ENCODE data around the gene FBXO28. TPM values are rescaled to one million over a fixed set of nuclear protein-coding genes. Genes with fewer than 3 reads are reported as not detected.

FBXO28 gene
- total and polyA plus RNA-seq, 2 donors (not counting 3 experiments of a cell fraction or from before 2014, with no cell fraction given) = 8.9 to 32.6 TPM

GRCh38 chr1:224169718-224170270 lies 55.9 kb downstream of the FBXO28 start:
- no TSS peak for BruUV-seq (replicated peaks)
- POLR2A ChIA-PET = interaction anchor here (0.5 to 1.5 kb wide), 4 partner anchors 9 to 160 kb away, joined by 3 to 5 read pairs (median 4); partner anchors contain the start of gene NVL

More at GRCh38 chr1:224169718-224170270, 55.9 kb downstream of the FBXO28 start:
- CTCF ChIA-PET = interaction anchor here (0.8 to 2.7 kb wide), 12 partner anchors 9 to 753 kb away, joined by 3 to 13 read pairs (median 5); partner anchors contain the start of gene DEGS1
- Histone ChIP-seq H3K79me2 (ENCODE audit: control insufficient read depth, insufficient read depth, low read length) (no peaks in the 10 kb centered on the region), H3K36me3 (ENCODE audit: control insufficient read depth in 2 of 2, extremely low read depth in 1 of 2, insufficient read depth in 2 of 2, low read length in 2 of 2) (no peaks in the 10 kb centered on the region), H2AFZ (ENCODE audit: low read depth, low read length) (no peak overlapping the region), H4K20me1 (replicated peaks; ENCODE audit: control insufficient read depth, extremely low read depth, insufficient read depth, low read length) (no peaks in the 10 kb centered on the region), H3K27me3 (ENCODE audit: control insufficient read depth in 2 of 2, insufficient read depth in 2 of 2, low read length in 2 of 2) (peaks cover 0 to 3% of the 10 kb centered on the region in 2 experiments), H3K4me3 (replicated peaks in 1 of 3; ENCODE audit: insufficient read depth in 1 of 3, low read depth in 1 of 3, low read length in 3 of 3) (no peak overlapping the region), H3K9me1 (replicated peaks; ENCODE audit: control insufficient read depth, extremely low read depth, insufficient read depth, low read length) (no peaks in the 10 kb centered on the region), H3K4me1 (ENCODE audit: control insufficient read depth, extremely low read depth, insufficient read depth, low read length) (peaks cover 11% of the 10 kb centered on the region), H3K27ac (ENCODE audit: insufficient read depth, low read depth, low read length) (no peak overlapping the region), H3K9ac (replicated peaks; ENCODE audit: extremely low read depth, insufficient read depth, low read length) (no peak overlapping the region), H3K9me3 (replicated peaks; ENCODE audit: control insufficient read depth, insufficient read depth, low read length) (no peaks in the 10 kb centered on the region), H3K4me2 (ENCODE audit: insufficient read depth, low read length) (no peak overlapping the region)
- TF ChIP-seq POLR2A (IDR thresholded peaks at IDR 0.05; ENCODE audit: low read depth, low read length) = no peak
- no peak for TF ChIP-seq POLR2AphosphoS5 (IDR thresholded peaks at IDR 0.05; ENCODE audit: insufficient read depth, low read depth, low read length)
- no peak for TF ChIP-seq JUN (IDR thresholded peaks at IDR 0.05; ENCODE audit: borderline replicate concordance, insufficient read depth, insufficient read length, low read depth)
- TF ChIP-seq EZH2 (IDR thresholded peaks at IDR 0.05; ENCODE audit: borderline replicate concordance, low read depth, low read length, severe bottlenecking) = no peak
- TF ChIP-seq MYC (IDR thresholded peaks at IDR 0.05; ENCODE audit: low read depth, low read length) = no peak
- no peak for TF ChIP-seq MAX (IDR thresholded peaks at IDR 0.05; ENCODE audit: insufficient read depth, insufficient read length)
- no peak for TF ChIP-seq CTCF (IDR thresholded peaks at IDR 0.05; ENCODE audit: extremely low read depth in 1 of 2, insufficient read depth in 1 of 2, low read depth in 1 of 2, low read length in 2 of 2)
- TF ChIP-seq FOS (IDR thresholded peaks at IDR 0.05; ENCODE audit: borderline replicate concordance, insufficient read depth, low read length) = no peak
- no peak for TF ChIP-seq GATA2 (IDR thresholded peaks at IDR 0.05; ENCODE audit: insufficient read depth, insufficient read length, low read depth, low read length)
- DNase-seq (ENCODE audit: low read depth, low spot score) (no peak), FAIRE-seq (no peak)
- dilution Hi-C loops (cut with MboI; ENCODE audit: extremely low pct_ligation_motif_present, low sequenced_read_pairs) (no loop called here), intact Hi-C loops (cut with micrococcal nuclease) (loop anchor here (1.0 kb wide), 1 partner anchor 164 kb away; no protein-coding TSS in a partner anchor)

Data from endothelial cell of umbilical vein (primary cell).